HG02798 (cell line): ENCODE results near the gene OXLD1.
"Not testable (repeated sequence)": the region's sequence is repeated elsewhere in the genome, so short reads cannot be mapped to it uniquely, and the experiment has no call there.

Source experiments
- ATAC-seq: cut with Tn5 transposase; IDR thresholded peaks from one replicate; pipeline ENCODE4 v1.9.1; 2021; ENCODE audit warnings: mild to moderate bottlenecking; ENCODE audit not compliant: unreplicated experiment, poor library complexity

Gene OXLD1

GRCh38 chr17:81683584-81684441 lies 17.4 kb upstream of the OXLD1 start, which contains the start of the genes ARL16 and HGS:
Gene ARL16 (minus strand): TSS chr17:81683797. CDS start chr17:81683753, 44 bp downstream.
Gene HGS (plus strand): TSS chr17:81684011. CDS start chr17:81684067, 56 bp downstream.
- ATAC-seq, result peak; percentile 94

DNA sequence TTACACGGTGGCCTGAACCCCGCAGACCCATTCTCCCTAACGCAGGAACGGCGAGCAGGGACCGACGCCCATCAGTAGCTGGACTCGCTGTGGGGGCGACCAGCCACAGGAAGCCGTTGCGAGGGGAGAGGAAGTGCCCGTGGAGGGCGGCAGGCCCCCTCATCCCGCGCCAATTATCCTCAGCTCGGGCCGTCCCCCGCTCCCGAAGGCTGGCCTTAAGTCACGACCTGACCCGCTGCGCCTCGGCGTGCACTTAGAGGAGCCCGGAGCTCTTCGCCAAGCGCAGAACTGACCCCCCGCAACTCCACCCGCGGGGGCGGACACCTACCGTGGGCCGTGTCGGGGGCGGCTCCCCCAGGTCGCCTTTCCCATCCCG lies 16.8 kb upstream of the OXLD1 start:
- no peak for ATAC-seq

DNA sequence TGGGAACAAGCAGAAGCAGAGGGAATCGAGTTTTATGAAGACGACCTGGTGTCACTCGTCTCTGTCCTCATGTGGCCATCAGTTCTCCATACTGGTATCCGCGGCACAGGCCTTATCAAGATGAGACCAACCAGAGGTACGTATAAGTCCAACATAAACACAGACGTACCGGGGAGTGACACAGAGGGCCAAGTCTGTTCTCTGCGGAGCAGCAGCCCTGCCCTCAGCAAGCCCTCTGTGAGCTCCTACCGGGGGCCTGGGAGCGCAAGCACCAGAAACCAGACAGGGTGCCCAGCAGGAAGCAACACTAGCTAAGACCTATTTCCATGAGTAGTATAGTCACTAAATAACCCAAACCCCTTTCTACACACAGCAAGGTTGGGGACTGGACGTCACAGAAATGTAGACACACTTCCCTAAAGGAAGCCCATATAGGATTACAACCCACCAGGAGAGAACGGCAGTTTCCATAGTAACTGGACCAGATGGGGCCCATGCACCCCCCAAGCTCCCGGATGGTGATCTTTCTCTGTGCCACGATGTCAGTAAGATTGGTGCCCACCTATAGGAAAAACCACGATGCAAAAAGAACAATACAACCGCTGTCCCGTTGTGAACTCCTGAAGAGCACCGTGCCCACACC lies 16.3 kb upstream of the OXLD1 start:
- no peak for ATAC-seq

DNA sequence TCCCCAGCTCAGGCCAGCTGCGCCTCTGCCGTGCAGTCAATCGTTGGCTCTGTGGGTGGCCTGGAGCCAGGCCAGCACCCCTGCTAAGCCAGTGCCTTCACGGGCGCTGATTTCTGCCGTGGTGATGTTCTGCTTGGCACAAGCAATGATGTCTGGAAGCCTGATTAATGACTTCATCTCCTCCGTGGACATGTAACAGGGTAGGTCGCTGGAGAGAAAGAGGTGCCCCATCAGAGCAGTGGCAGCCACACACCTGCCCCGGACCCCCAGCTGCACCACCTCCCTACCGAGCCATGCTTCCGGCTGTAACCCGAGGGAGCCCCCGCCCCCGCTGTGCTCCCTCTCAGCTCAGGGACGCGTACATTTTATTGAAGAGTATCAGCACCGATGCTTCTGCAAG lies 15.3 kb upstream of the OXLD1 start:
- no peak for ATAC-seq

- ATAC-seq, result no peak
These were observed 13.7 kb upstream of the OXLD1 start for GRCh38 chr17:81680150-81680549.

DNA sequence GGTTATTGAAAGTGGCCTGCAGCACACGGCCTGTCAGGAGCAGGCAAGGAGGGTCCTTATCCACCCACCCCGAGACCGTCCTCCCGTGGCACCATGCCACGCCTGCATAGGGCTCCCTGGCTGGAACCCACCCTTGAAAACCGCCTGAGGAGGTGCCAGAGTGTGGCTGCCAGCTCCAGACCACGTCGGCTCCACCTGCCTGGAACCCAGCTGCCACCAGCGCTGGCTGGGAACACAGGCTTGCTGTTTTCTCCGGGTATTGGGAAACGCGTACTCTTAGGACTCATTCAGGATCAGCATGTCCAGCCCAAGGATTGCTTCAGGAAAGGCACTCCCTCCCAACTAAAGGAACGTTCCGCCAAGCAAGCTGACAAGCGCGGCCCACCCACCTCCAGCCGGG lies 10.5 kb upstream of the OXLD1 start:
- ATAC-seq, result no peak

DNA sequence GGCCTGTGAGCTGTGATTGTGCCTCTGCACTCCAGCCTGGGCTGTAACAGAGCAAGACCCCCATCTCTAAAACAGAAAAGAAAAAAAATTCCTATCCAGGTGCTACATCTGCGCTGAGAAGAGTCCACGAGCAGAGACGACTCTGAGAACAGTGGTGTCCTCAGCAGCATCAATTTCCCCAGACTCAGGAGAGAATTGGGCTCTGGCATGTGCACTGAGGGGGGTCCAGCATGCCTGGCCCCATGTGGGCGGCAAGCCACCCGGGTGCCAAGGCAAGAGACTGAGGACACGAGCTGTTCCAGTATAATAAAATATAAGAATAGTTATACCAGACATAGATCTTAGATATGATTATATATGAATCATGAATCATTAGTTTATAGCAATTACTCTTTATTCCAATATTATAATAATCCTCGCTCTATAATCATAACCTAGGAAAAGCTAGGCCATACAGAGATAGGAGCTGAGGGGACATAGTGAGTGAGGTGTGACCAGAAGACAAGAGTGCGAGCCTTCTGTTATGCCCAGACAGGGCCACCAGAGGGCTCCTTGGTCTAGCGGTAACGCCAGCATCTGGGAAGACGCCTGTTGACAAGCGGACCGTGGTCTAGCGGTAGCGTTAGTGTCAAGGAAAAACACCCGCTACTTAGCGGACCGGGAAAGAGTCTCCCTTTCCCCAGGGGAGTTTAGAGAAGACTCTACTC lies 9.3 kb upstream of the OXLD1 start:
- ATAC-seq, result not testable (repeated sequence)

DNA sequence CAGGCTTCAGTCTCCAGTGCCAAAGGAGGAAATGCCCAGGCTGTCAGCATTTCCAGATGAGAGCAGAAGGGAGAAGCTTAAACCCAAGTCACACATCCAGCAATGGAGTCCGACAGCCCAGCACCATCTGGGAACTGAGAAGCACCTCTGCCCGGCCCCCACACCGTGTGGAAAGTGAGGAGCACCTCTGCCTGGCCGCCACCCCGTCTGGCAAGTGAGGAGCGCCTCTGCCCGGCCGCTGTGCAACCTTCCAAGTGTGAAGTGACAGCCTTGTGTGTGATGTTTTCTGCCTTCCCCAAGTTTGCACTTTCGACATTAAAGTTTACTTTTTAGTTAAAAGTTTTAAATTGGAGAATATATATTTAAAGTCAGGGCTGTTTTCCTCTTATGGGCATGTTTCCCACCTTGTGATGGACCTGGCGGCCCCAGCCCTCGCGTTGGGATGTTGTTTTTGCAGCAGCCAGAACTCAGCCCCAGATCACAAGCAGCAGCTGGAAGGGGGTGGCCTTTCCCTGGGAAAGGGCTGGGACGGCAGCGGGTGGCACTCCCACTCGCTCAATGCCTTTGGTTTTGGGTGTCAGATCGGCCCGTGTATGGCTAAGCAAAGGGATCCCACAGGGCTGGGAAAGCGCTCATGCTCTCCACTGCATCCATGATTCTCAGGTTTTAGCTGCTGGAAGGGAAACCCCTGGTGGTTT lies 7.3 kb upstream of the OXLD1 start:
- ATAC-seq, result no peak

GRCh38 chr17:81672954-81673353 lies 6.5 kb upstream of the OXLD1 start:
- no peak for ATAC-seq

DNA sequence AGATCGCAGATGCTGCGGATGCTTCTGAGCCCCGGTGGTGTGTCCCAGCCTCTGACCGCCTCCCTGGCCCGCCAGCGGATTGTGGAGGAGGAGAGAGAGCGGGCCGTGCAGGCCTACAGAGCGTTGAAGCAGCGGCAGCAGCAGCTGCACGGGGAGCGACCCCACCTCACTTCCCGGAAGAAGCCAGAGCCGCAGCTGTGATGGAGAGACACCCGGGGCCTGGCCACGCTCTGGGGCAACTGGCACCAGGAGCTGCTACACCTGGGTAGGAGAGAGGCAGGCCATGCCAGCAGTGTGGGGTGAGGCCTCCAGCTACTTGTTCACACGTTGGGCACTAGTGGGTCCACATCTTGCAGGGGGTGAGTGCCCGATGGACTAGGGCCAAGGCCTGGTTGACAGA lies 6.1 kb upstream of the OXLD1 start:
- ATAC-seq, result no peak

- ATAC-seq, result no peak
These were observed 1.3 kb upstream of the OXLD1 start for GRCh38 chr17:81667754-81668153.

- no peak for ATAC-seq
These were observed 388 bp downstream of the OXLD1 start for GRCh38 chr17:81666092-81666341.

DNA sequence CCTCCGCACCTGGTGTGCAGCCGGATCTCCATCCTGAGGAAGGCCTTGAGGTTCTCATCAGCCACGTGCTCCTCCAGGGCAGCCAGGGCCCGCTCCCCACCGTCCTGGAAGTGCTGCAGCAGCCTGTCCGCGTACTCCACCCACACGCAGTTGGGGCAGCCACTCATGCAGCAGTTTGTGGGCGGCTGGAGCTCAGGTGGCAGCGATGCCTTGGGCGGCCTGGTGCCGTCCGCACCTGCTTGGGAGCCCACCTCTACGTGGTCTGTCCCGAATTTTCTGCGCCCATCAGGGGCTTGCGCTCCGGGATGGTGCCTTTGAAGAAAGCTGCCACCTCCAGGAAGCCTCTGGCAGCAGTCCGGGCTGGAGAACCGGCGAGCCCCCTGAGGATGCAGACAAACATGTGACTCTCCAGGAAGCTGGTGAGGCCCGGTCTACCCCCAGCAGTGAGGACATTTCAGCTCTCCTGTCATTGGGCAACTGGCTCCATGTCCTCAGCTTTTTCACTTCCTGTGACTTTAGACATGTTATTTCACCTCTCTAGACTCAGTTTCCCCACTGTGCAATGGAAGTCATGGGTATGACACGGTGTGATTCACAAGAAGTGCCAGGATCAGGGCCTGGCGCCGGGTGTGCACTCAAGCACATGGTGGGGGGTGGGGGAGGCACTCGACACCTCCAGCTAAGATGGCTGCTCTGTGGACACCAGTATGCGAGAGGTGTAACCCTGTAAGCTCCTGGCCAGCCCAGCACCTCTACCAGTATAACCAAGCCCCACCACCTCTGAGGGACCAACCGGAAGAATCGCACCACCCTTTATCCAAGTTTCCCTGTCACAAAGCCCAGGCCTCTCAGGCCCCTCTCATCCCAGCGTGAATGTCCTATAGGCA lies 957 bp downstream of the OXLD1 start:
- ATAC-seq, result peak; percentile 15

DNA sequence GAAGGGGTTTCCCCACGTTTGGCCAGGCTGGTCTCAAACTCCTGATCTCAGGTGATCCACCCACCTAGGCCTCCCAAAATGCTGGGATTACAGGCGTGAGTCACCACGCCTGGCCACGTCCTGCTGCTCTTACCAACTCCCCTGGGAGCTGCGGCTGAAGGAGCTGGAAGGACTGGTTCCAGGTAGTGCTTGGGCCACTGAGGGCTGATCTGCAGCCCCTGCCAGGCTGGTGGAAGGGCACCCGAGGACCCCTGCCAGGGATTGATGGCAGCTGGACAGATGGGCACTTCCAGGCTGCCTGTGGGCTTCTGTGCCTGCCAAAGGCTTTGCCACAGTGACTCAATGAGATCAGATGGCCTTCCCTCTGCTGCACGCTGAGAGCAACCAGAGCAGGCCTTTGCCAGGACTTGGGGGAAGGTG lies 2.3 kb downstream of the OXLD1 start:
- no peak for ATAC-seq

DNA sequence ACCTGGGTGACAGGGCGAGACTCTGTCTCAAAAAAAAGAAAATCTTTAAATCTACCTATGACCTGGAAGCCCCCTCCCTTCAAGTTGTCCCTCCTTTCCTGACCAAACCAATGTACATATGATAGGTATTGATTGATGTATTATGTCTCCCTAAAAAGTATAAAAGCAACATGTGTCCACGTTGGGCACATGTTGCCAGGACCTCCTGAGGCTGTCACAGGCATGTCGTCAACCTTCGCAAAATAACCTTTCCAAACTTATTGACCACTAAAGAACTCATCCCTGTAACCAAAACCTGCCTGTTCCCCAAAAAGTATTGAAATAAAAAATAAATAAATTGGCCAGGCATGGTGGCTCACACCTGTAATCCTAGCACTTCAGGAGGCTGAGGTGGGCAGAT lies 4.4 kb downstream of the OXLD1 start:
- ATAC-seq, result no peak

DNA sequence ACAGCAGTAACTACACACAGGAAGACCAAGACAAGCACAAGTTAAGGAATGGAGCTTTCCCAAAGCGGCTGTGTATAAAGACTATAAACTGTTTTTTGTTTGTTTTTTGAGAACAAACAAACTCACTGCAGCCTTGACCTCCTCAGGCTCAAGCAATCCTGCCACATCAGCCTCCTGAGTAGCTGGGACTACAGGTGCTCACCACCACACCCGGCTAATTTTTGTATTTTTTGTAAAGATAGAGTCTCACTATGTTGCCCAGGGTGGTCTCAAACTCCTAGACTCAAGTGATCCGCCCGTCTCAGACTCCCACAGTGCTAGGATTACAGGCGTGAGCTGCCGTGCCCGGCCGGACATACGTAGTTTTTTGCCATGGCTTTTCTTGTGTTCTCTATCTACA lies 6.0 kb downstream of the OXLD1 start:
- no peak for ATAC-seq

GRCh38 chr17:81659038-81659437 lies 7.4 kb downstream of the OXLD1 start:
- ATAC-seq, result no peak

DNA sequence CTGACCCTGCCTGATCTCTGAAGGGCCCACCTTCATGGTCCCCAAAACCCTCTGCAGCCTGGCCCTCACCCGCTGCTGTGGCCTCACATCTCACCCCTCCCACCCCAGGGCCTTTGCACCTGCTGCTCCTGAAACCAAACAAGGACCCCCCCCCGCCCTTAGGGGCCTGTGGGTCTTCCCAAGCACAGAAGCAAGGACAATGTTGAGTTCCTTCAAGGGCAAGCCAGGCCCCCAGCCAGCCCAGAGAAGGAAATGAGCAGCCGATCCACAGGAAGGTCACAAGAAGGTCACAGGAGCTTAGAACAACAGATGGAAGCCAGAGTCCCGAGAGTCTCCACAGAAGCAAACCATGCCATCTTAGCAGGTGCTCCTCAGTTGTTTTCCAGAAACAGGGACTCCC lies 9.6 kb downstream of the OXLD1 start:
- ATAC-seq, result no peak

DNA sequence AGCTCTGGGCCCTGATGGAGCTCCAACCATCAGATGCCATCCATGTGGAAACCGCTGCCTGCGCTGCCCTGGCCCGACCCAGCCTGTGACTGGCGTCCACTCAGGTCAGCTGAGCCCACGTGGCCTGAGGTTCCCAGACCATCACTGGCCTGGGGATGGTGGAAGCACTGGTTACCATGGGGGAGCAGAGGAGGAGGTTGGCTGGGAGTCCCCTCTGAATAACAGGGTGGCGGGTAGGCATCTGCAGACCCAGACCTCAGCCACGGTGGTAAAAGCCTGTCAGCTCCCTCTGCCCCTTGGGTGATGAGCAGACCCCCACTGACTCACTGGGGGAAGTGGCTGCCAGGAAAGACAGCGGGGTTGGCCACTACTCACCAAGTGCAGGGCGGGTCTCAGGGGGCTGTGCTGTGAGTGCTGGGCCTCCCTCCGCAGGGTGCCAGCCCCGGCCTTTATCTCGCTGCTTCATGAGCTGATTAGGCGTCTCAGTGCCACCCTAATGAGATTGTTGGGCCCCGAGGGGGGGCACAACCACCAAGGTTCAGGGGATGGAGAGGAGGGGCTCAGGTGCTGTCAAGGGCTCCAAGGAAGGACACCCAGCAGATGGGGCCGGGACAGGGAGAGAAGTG lies 10.2 kb downstream of the OXLD1 start, which contains the start of gene PDE6G:
Gene PDE6G, minus strand, starts transcription at position 425 of the 626 bp plus-strand sequence. CDS start 3,237 bp downstream, outside the sequence.
- no peak for ATAC-seq
